Heart left ventricle (tissue), 13 donors: ENCODE data around the gene LIPM.

Experiments used
- CTCF ChIP-seq, 12 donors: fragments of 200-600 bp; sonication (generic) in 4 of 12; IDR thresholded peaks; one replicate each; pipeline versions ENCODE4 v1.5.0 to v1.8.0; 2018 to 2022; ENCODE audit warnings: antibody characterized with exemption in 12 of 12, mild to moderate bottlenecking in 5 of 12
- POLR2A ChIP-seq, 2 donors: fragments of 450-650 bp; IDR thresholded peaks; one replicate each; pipeline ENCODE4 v1.6.1; 2017; ENCODE audit warnings: antibody characterized with exemption in 2 of 2, mild to moderate bottlenecking in 2 of 2, moderate library complexity in 2 of 2
- donor health status: ischemic (EF 13 %, LVEDD 7.1; RV severe dilation, severe dysfunction).
- donor health status: DM: no; HTN: yes; CAD: no.
- donor health status: DM: no; HTN: no; CAD: no.
- donor health status: ischemic (EF 25% LVEDD 6.9; RV normal size, moderate dysfunction).
- donor health status: ischemic (EF 25% LVEDD 5.7; RV mildly dilated, moderate dysfunction).
- donor health status: ischemic (EF 35%, LVEDD 5.7; RV mildly dilated, moderate dysfunction).
- donor health status: nonischemic (EF 11% LVEDD 7.7; RV severe dilation, severe dysfunction).
- donor health status: DM: yes; HTN: yes; CAD: no.
- donor health status: PGD.
- donor health status: ischemic (EF 29% LVEDD 5.4; RV normal size, mild dysfunction).
- donor health status: nonischemic (EF 23%, LVEDD 6.1; RV moderate dilation, normal function).

GRCh38 chr10:88820748-88821401 is 18.3 kb downstream of the LIPM start:
- TF ChIP-seq CTCF (IDR thresholded peaks at IDR 0.05) (no peak), POLR2A (IDR thresholded peaks at IDR 0.05) (no peak)
